Activated T-cell treated with anti-CD3 and anti-CD28 coated beads for 24 hours (primary cell): ENCODE data around the gene CWF19L1.

Experiments
- DNase-seq: peaks from one replicate; pipeline ENCODE4 v3.0.0-alpha.2; 2020; ENCODE audit warnings: low read depth

CWF19L1 gene

DNA sequence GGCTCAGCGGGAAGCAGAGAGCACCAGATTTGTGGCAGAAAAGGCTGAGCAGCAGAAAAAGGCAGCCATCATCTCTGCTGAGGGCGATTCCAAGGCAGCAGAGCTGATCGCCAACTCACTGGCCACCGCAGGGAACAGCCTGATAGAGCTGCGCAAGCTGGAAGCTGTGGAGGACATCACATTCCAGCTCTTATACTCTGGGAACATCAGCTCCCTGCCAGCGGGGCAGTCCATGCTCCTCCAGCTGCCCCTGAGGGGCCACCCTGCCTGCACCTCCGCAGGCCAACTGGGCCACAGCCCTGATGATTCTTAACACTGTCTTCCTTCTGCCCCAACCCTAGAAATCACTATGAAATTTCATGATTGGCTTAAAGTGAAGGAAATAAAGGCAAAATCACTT, 18.6 kb downstream of the CWF19L1 start:
- DNase-seq, result no peak

DNA sequence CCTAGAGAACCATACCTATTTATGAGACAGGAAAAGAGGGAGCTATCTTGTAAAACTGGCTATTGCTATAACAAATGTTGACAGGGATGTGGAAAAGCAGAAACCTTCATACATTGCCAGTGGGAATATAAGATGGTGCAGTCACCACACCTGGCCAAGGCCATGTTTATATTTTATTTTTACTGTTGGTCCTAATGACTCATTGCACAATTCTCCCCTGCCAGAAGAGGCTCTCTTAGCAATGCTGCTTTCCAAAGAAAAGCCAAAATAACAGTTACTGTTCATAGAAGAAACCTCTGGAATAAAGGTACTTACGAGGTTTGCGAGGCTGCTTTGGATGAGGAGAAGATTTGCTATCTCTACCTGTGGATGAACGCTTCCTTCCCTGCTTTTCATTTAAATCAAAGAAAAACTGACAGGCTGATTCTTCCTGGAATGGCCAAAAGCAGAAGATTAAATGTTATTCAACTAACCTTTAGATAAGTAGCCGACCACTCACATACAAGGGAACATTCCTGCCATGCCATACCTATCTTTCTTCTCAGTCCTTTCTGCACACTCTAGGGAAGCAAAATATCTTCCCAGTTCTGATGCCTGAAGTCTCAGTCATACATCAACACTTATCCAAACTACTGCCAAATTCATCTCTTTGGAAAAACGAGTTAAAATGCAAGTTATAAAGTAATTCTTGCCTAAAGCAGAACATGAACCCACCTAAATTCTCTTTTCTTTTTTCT, 21.8 kb downstream of the CWF19L1 start:
- no peak for DNase-seq

DNA sequence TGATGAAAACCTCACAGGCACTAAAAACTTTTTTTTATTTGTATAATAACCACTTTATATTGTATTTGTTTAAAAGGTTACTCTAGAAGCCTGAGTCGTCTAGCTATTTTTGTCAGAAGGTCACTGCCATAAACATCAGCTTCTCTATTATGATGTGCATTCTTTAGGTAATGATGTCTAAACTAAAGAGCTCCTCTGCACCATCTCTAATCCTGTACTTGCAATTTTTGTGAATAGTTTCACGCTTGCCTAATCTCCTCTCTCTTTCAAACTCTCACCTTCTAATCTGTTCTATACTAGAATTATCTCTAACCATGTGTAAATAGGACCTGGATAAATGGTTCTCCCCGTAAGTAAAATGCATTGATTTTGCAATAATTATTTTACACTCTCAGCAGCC, 27.6 kb downstream of the CWF19L1 start:
- DNase-seq, result no peak

DNA sequence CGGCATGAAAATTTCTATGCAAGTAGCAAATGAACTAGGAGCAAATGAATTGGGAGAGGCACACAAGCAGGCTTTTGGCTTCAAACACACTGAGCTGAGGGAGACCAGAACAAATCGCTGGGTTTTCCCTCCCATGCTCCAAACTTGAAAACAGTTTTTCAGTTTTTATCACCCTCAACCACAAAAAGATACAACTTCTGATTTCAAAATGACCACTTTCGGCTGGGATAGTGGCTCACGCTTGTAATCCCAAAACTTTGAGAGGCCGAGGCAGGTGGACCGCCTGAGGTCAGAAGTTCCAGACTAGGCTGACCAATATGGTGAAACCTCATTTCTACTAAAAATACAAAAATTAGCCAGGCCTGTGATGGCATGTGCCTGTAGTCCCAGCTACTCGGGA, 29.0 kb downstream of the CWF19L1 start:
- DNase-seq, result no peak

DNA sequence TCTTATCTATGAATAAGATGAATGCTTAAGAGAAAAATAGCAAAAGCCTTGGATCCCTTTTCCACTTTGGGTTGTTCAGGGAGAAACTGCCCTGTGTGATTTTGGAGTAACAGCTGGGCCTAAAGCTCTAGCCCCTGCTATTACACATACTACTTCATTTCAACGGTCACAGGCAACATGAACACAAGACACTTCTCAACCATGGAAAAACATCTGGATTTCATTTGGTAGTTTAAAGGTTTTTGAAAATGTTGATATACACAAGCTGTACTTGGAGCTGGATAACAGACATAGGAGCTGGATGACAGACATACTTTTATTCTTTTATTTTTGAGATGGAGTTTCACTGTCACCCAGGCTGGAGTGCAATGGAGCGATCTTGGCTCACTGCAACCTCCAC, 35.3 kb downstream of the CWF19L1 start:
- no peak for DNase-seq

DNA sequence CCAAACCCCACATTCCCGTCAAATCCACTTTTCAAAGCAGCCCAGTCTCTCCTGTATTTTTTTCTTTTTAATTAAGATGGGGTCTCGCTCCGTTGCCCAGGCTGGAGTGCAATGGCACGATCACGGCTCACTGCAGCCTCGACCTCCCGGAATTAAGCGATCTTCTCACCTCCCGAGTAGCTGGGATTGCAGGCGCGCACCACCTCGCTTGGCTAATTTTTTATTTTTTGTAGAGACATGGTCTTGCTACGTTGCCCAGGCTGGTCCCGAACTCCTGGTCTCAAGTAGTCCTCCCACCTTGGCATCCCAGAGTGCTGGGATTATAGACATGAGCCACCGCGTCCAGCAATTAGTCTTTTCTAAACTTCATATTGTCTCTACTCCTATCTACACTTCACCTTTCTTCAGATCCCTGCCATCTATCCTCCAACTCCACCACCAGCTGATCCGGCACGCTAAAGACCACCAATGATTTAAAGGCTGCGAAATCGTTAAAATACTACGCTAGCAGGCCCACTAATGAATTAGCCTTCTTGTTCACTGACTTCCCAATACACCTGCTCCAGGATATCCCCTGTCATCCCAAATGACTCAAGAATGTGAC, 37.5 kb downstream of the CWF19L1 start:
- no peak for DNase-seq

DNA sequence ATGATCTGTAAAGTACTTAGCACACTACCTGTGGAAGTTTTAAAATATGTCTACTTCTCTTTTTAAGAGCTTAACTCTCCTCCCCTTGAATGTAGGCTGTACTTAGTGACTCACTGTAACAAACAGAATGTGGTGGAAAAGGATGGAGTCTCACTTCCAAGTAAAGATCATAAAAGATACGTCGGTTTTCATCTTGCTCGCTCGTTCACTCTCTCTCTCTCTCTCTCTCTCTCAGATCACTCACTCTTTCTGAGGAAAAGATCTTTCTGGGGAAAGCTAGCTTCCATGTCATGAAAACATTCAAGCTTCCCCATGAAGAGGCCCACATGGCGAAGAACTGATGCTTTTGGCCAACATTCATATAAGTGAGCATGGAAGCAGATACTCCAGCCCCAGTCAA, 43.6 kb downstream of the CWF19L1 start:
- no peak for DNase-seq

DNA sequence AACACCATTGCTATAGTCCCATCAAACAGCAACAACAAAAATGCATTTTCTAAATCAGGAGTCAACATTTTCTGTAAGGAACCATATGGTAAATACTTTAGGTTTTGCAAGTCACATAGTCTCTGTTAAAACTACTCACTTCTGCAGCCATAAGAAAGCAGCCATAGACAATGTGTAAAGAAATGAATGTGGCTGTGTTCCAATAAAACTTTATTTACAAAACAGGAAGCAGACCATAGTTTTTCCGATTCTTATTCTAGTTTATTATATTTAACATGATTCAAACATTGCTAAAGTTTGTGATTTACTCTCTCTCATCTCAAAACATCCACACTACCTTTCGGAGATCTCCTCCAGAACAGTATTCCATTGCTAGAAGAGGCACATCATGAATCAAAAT, 44.9 kb downstream of the CWF19L1 start:
- no peak for DNase-seq

DNA sequence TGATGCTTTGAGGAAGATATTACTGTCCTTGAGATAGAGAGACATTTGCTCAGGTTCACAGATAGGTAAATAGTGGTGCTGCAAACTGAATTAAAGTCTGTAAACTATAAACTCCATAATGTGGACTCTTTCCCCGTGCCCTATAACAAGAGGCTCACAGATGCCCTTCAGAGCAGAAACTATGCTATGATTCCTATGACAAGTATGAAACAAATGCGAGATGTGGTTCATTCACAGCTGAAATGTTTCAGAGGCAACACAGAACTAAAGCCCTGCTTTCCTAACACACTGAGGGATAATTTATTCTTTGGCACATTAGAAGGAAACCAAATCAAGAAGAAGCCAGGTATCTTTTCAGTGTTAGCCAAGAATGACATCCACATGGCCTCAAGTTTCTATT, 51.4 kb downstream of the CWF19L1 start:
- no peak for DNase-seq

DNA sequence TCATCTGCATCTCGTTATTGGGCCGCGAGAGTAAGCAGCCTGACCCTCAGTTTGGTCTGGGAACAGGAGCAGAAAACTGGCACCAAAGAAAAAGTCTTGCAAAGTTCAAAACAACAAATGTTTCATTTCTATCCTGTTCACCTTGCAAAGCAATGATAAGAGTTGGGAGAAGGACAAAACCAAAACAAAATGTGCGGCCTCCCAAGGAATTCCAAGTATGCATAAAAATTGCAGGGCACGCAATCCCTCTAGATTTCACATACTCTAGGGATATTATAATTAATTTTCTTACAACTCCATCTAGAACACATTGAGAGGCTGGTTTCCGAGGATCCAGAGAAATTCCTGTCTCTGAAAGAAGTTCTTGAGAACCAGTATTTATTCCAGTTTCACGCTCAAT, 58.1 kb downstream of the CWF19L1 start:
- DNase-seq, result no peak

DNA sequence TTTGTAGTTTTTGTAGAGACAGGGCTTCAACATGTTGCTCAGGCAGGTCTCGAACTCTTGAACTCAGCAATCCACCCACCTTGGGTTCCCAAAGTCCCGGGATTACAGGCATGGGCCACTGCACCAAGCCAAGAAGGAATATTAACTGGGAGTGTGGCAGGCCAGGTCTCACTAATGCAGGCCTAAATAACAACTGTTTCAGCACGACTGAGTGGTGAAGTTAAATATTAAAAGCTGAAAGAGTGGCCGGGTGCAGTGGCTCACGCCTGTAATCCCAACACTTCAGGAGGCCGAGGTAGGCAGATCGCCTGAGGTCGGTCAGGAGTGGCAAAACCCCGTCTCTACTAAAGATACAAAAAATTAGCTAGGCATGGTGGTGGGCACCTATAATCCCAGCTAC, 59.2 kb downstream of the CWF19L1 start:
- no peak for DNase-seq

DNA sequence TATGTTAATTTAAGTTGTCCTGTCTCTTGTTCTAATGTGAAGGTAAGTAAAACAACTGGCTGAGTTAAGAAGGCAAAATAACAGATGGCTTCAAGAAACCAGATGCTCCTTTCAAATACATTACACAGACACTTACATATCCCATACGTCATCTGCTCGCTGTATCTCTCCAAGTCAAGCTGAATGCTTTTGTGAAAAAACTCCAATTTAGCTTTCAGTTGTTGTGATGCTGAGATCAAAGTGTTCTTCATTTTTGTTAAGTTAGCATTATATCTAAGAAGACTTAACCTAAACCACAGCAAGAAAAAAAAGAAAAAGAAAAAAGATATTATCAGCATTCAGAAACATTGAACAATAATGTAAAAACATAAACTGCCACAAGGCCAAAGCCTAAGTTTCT, 63.1 kb downstream of the CWF19L1 start:
- no peak for DNase-seq

DNA sequence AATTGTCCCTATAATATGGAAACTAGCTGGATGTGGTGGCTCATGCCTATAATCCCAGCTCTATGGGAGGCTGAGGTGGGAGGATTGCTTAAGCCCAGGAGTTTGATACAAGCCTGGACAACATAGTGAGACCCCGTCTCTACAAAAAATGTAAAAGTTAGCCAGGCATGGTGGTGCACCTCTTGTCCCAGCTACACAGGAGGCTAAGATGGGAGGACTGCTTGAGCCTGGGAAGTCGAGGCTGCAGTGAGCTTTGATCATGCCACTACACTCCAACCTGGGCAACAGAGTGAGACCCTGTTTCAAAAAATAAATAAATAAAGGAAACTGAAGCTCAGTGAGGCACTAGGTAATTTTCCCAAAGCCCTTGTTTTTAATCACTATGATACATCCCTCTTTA, 65.9 kb downstream of the CWF19L1 start:
- no peak for DNase-seq

DNA sequence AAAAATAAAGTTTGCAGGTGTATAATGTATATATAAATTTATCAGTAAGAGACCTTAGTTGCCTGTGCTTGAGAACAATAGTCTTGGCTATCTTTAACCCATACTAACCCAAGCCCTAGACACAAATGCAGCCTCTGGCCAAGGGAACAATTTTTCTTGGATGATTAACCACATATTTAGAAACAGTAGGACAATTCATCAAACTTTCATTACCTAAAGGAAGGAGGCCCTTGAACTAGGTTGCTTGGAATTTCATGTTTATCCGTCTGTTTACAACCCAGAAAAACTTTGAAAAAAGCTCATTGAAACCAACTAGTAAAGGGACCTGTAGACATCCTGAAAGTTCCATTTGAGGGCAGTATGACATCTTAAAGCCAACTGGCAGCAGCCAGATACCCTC, 72.7 kb downstream of the CWF19L1 start:
- DNase-seq, result no peak

DNA sequence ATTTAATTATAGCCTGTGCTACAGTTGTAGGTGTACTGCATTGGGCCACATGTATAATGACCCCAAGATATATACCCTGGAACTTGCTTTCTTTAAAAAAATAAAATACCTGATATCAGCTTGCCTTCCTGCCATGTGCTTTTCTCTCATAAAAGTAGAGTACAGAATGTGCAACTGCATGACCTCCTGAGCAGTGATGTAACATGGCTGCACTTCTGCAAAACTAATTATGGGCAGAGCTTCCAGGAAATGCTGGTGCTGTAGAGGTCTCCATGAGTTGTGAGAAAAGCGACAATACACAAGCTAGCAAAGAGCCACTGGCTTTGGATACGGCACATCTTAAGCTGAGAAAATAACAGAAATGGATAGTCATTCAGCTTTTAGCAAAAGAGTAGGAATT, 75.1 kb downstream of the CWF19L1 start:
- no peak for DNase-seq

DNA sequence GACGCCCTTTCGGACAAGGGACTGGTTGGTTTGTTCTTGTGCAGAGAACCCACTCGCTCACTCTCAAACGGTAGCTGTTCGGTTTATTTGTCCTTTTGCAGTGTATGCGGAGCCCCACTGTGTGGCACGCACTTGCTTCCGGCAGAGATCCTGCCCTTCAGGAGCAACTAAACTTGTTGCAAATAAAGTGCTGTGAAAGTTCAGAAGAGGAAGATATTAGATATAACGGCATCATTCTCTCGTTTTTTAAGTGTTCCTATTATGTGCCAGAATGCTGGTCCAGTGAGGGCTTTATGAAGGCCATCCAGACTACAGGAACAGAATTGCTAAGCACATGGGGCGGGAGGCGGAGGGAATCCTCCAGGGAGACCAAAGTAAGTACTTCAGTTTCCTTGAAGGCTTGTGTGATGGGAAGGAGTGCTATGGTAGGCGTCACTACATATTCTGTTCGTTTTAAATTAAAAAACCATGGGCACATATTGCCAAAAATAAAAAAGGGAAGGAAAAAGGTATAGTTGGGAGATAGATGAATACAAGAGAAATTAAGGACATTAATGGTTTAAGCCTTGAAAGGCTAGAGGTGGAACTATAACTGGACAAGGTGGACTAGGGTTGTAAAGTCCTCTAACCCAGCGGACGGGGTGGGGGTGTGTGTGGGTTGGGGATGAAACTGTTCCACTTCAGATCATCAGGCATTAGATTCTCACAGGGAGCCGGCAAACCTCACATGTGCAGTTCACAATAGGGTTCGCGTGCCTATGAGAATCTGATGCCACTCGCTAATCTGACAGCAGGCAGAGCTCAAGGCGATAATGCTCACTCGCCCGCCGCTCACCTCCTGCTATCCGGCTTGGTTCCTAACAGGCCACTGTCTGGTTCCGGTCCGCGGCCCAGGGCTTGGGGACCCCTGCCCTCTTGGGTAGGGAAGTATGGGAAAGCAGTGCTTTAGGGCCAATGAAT, 80.9 kb downstream of the CWF19L1 start:
- DNase-seq, result peak; percentile 16

DNA sequence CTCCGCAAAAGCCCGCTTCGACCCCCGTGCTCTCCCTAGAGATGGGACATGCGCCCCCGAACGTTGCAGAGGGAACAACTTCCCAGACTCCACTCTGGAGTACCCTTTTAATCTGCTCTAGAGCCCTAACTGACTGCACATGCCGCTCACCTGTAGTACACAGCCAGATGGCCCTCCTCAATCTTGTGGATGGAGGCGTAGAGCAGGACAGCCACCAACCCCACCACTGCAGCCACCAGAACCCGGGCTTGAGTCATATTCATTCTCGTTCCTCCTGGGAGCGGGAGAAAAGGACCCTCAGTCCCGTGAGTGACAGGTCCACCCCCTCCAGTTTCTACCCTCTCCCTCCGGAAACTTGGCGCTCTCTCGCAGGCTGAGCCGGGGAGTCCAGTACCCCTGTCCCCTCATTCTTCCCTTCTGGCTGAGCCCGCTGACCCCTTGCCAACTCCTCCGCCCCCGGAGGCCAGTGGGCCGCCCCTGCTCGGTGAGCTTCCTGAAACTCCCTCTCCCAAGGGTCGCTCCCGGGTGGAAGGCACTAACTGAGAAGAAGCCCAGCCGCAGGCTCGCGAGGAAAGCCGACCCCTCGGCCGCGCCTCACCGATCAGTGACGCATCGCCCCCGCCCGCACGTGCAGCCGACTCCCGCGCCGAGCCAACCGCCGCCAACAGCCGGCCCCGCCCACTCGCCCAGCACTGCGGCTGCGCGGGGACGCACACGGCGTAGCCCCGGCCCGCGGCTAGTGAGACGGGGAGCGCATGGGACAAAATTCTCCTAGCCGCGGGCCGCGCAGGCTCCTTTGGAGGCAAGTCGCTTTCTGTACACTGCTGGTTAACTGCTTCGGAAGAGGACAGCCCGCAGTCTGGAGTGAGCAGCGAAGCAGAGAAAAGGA, 81.8 kb downstream of the CWF19L1 start, which contains the start of gene ERLIN1:
TSS of gene ERLIN1 (minus strand) at position 666 of the 889 bp plus-strand sequence. CDS start at position 263, 403 bp downstream.
- DNase-seq, result peak; percentile 92

DNA sequence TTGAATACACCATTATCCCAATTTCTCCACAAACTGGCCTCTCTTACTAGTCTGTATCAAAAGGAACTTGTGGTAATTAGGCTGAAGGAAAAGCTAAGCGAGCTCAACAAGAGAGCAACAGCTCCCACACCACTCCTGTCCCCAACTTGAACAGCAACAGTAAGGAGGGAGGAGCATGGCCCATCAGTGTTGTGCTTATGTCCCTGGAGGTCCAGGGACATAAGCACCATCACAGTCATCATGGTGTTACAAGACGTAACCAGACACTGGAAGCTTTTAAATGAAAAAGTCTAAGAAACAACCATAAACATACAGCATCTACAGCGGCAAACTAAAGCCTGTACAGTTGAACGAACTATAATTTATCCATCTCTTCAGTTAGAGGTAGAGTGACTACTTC, 82.6 kb downstream of the CWF19L1 start:
- no peak for DNase-seq

DNA sequence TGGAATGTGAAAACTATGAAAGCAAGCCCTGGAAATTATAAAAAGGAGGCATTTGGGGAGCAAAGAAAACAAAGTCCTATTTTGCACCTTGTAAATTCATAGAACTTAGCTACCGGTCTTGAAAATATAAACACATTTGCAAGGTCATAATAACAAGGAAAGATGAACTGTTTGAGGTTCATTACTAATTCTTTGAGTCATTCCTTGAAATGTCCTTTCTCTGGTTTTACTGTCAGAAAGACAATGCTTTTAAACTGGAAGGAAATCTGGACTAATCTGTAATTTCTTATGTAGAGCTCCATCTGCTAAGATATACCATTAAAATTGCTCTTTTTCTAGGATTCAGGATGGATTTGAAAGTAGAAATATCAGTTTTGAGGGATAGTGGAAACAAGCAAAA, 83.0 kb downstream of the CWF19L1 start:
- no peak for DNase-seq

DNA sequence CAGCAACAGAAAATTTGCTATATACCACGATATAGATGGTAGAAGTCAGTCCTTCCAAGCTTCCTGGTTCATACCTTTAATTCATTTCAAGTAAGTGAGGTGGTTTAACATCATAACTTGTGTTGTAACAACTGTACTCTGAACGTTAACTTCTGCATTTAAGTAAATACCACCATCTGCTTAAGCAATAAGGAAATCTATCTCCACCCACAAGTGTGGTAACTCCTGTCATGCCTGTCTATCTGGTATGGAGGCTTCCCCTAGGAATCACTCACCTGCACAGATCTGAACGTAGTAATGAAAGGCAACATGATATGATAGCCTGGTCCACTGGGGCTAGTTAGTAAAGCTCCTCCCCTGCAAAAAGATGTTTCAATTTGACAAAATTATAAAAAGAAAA, 84.0 kb downstream of the CWF19L1 start:
- no peak for DNase-seq

DNA sequence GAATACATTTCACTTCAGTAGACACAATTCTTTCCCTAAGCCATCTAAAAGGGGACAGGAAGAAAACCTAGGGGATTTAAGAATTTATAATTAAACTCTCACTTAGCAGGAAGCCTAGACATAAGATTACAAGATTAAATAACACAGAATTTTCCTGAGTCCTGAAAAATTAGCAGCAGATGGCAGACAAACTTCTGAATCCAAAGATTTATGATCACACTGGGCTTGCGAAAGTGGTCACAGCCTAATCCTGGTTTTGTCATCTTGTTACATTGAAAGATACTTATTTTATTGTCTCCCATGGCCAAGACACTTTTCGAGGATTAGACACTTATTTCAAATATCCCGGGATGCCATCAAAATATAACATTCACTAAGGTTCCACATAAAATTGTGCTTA, 84.5 kb downstream of the CWF19L1 start:
- DNase-seq, result no peak
